H1 (cell line): ENCODE results near the gene MMP7. TPM values are rescaled to one million over a fixed set of nuclear protein-coding genes. Genes with fewer than 3 reads are reported as not detected.

Experiments used
- CTCF ChIA-PET: fragments of 300-600 bp; sonication (Branson Sonifier 250); formaldehyde crosslinking; loops from one replicate; lab custom pipeline; 2021; ENCODE audit not compliant: partially characterized antibody; lab: Charles Lee
- POLR2A ChIA-PET: fragments of 300-600 bp; sonication (Branson Sonifier 250); formaldehyde crosslinking; loops from one replicate; lab custom pipeline; 2021; ENCODE audit warnings: inconsistent platforms; ENCODE audit not compliant: partially characterized antibody; lab: Charles Lee
- DNase-seq, 2 experiments: peaks; one replicate each; pipeline versions ENCODE4 v3.0.0 to v3.0.0-alpha.2; 2010 to 2022; ENCODE audit warnings: low spot score in 2 of 2, low read depth in 1 of 2, mixed read lengths in 1 of 2
- FAIRE-seq: peaks from 2 replicates; lab custom pipeline; 2011; peaks lifted over from hg19 to GRCh38; lab: Jason Lieb, UNC
- H2AFZ ChIP-seq: 2 replicates; pipeline ENCODE4 v1.8.1; 2012; ENCODE audit warnings: low read length, inconsistent platforms
- H2AK5ac ChIP-seq: 2 replicates; pipeline ENCODE4 v1.6.1; 2013; ENCODE audit warnings: low read depth, low read length
- H2BK120ac ChIP-seq: replicated peaks from 2 replicates; pipeline ENCODE3; 2013; ENCODE audit warnings: low read depth, low read length, inconsistent platforms
- H2BK12ac ChIP-seq: 2 replicates; pipeline ENCODE4 v1.6.1; 2013; ENCODE audit warnings: low read depth, low read length
- H2BK15ac ChIP-seq: 2 replicates; pipeline ENCODE4 v1.6.1; 2013; ENCODE audit warnings: low read length
- H2BK20ac ChIP-seq: 2 replicates; pipeline ENCODE4 v1.6.1; 2013; ENCODE audit warnings: low read length
- H2BK5ac ChIP-seq: 2 replicates; pipeline ENCODE4 v1.6.1; 2013; ENCODE audit warnings: low read depth, low read length
- H3K14ac ChIP-seq: 2 replicates; pipeline ENCODE4 v1.6.1; 2013; ENCODE audit warnings: inconsistent platforms; ENCODE audit not compliant: insufficient read length
- H3K18ac ChIP-seq: 2 replicates; pipeline ENCODE4 v1.6.1; 2013; ENCODE audit warnings: low read length; ENCODE audit errors: extremely low read depth
- H3K23ac ChIP-seq: 2 replicates; pipeline ENCODE4 v1.6.1; 2013; ENCODE audit warnings: inconsistent platforms; ENCODE audit not compliant: insufficient read length
- H3K23me2 ChIP-seq: 2 replicates; pipeline ENCODE4 v1.6.1; 2013; ENCODE audit warnings: low read depth, low read length
- H3K27ac ChIP-seq: 2 replicates; pipeline ENCODE4 v1.6.1; 2011; ENCODE audit warnings: low read depth, low read length, inconsistent platforms
- H3K27me3 ChIP-seq, 4 experiments: replicated peaks in 1 of 4; 1 replicate in 1 of 4; 2 replicates in 3 of 4; pipeline versions ENCODE4 v1.6.1 to v1.8.1; 2011 to 2013; ENCODE audit warnings: low read length in 3 of 4, mild to moderate bottlenecking in 3 of 4, inconsistent platforms in 2 of 4, mixed read lengths in 2 of 4, moderate library complexity in 1 of 4; ENCODE audit not compliant: control insufficient read depth in 3 of 4, insufficient read depth in 3 of 4; ENCODE audit errors: extremely low read depth in 1 of 4
- H3K36me3 ChIP-seq, 4 experiments: 2 replicates each; pipeline versions ENCODE4 v1.6.1 to v1.8.1; 2011 to 2013; ENCODE audit warnings: mild to moderate bottlenecking in 4 of 4, low read length in 3 of 4, moderate library complexity in 2 of 4, control low read depth in 1 of 4, inconsistent platforms in 1 of 4; ENCODE audit not compliant: insufficient read depth in 4 of 4, control insufficient read depth in 2 of 4
- H3K4ac ChIP-seq: replicated peaks from 2 replicates; pipeline ENCODE3; 2013; ENCODE audit warnings: low read length, low read depth, mixed read lengths, inconsistent platforms; ENCODE audit not compliant: insufficient read length
- H3K4me1 ChIP-seq, 4 experiments: replicated peaks in 1 of 4; 1 replicate in 1 of 4; 2 replicates in 3 of 4; pipeline versions ENCODE4 v1.6.1 to v1.8.1; 2011 to 2013; ENCODE audit warnings: low read length in 3 of 4, inconsistent platforms in 2 of 4, mixed read lengths in 1 of 4; ENCODE audit not compliant: insufficient read depth in 4 of 4, control insufficient read depth in 3 of 4
- H3K4me2 ChIP-seq, 2 experiments: 2 replicates each; pipeline versions ENCODE4 v1.6.1 to v1.8.1; 2011 to 2013; ENCODE audit warnings: low read depth in 2 of 2, low read length in 2 of 2, control low read depth in 1 of 2, inconsistent platforms in 1 of 2, mild to moderate bottlenecking in 1 of 2; ENCODE audit not compliant: insufficient read depth in 1 of 2
- H3K4me3 ChIP-seq, 4 experiments: fragments of 200-600, 300-600 bp in 1 of 4; sonication (generic), shearing (Covaris generic), sonication (Bioruptor Twin) in 1 of 4; 2 replicates each; pipeline versions ENCODE4 v1.5.1 to v1.8.1; 2011 to 2016; ENCODE audit warnings: low read length in 4 of 4, low read depth in 3 of 4, control low read depth in 2 of 4, inconsistent platforms in 2 of 4, mild to moderate bottlenecking in 2 of 4, mixed read lengths in 1 of 4, moderate library complexity in 1 of 4; ENCODE audit not compliant: insufficient read depth in 2 of 4; ENCODE audit errors: extremely low read depth in 1 of 4
- H3K56ac ChIP-seq: replicated peaks from 2 replicates; pipeline ENCODE3; 2013; ENCODE audit warnings: low read depth, mild to moderate bottlenecking, mixed read lengths, low read length, inconsistent platforms; ENCODE audit not compliant: insufficient read length
- H3K79me1 ChIP-seq: 2 replicates; pipeline ENCODE4 v1.6.1; 2013; ENCODE audit warnings: low read depth, low read length, control low read depth
- H3K79me2 ChIP-seq, 2 experiments: 2 replicates each; pipeline versions ENCODE4 v1.6.1 to v1.8.1; 2012 to 2013; ENCODE audit warnings: low read length in 2 of 2, mild to moderate bottlenecking in 2 of 2, inconsistent platforms in 1 of 2; ENCODE audit not compliant: insufficient read depth in 2 of 2, control insufficient read depth in 1 of 2
- H3K9ac ChIP-seq, 4 experiments: replicated peaks in 1 of 4; 1 replicate in 1 of 4; 2 replicates in 3 of 4; pipeline versions ENCODE4 v1.6.1 to v1.8.1; 2011 to 2013; ENCODE audit warnings: low read depth in 3 of 4, low read length in 3 of 4, control low read depth in 2 of 4, mild to moderate bottlenecking in 2 of 4, moderate library complexity in 2 of 4, inconsistent platforms in 1 of 4; ENCODE audit errors: extremely low read depth in 1 of 4
- H3K9me3 ChIP-seq, 2 experiments: 2 replicates each; pipeline versions ENCODE4 v1.6.1 to v1.8.1; 2012 to 2013; ENCODE audit warnings: mild to moderate bottlenecking in 2 of 2, moderate library complexity in 2 of 2, control low read depth in 1 of 2, inconsistent platforms in 1 of 2, low read depth in 1 of 2, low read length in 1 of 2, mixed read lengths in 1 of 2; ENCODE audit not compliant: insufficient read depth in 2 of 2
- H4K20me1 ChIP-seq, 2 experiments: replicated peaks in 1 of 2; 2 replicates each; pipeline versions ENCODE3 to v1.8.1; 2011 to 2013; ENCODE audit warnings: inconsistent platforms in 2 of 2, low read length in 2 of 2, mild to moderate bottlenecking in 1 of 2; ENCODE audit not compliant: insufficient read depth in 2 of 2, control insufficient read depth in 1 of 2
- H4K5ac ChIP-seq: 2 replicates; pipeline ENCODE4 v1.6.1; 2013; ENCODE audit warnings: low read length, low read depth, mixed read lengths, inconsistent platforms; ENCODE audit not compliant: insufficient read length
- H4K8ac ChIP-seq: 2 replicates; pipeline ENCODE4 v1.8.0; 2013; ENCODE audit warnings: mild to moderate bottlenecking, moderate library complexity, low read length, inconsistent platforms; ENCODE audit not compliant: insufficient read depth; ENCODE audit errors: extremely low read depth
- H4K91ac ChIP-seq: replicated peaks from 2 replicates; pipeline ENCODE3; 2013; ENCODE audit warnings: low read length, mixed read lengths, inconsistent platforms; ENCODE audit not compliant: insufficient read length
- GABPA ChIP-seq: IDR thresholded peaks from 2 replicates; pipeline ENCODE4 v1.6.1; 2011; ENCODE audit warnings: mild to moderate bottlenecking, low read length, moderate library complexity, borderline replicate concordance; ENCODE audit not compliant: insufficient read depth
- NRF1 ChIP-seq: IDR thresholded peaks from 2 replicates; pipeline ENCODE4 v1.6.1; 2011; ENCODE audit warnings: mild to moderate bottlenecking, low read depth, low read length, improper control_type of control experiment
- RNF2 ChIP-seq: fragments of 200-900, 300-1000 bp; sonication (generic); IDR thresholded peaks from 2 replicates; pipeline ENCODE4 v1.7.1; 2016; ENCODE audit warnings: borderline replicate concordance, low read depth, mild to moderate bottlenecking, antibody characterized with exemption, low read length; ENCODE audit not compliant: poor library complexity, severe bottlenecking; ENCODE audit errors: missing control alignments
- ZNF274 ChIP-seq: IDR thresholded peaks from 2 replicates; pipeline ENCODE4 v1.7.0; 2012; ENCODE audit warnings: low read length, borderline replicate concordance; ENCODE audit errors: extremely low read depth
- WGBS, 2 experiments: shearing (Covaris generic) in 1 of 2; methylation state at CpG; one replicate each; pipeline versions ENCODE4 v1.1.6 to v1.1.7; 2013 to 2015; ENCODE audit warnings: low lambda C conversion rate in 2 of 2, mixed read lengths in 2 of 2, inconsistent platforms in 1 of 2, low coverage in 1 of 2, missing lambda C conversion rate in 1 of 2; ENCODE audit not compliant: insufficient replicate concordance in 2 of 2, insufficient coverage in 1 of 2, insufficient read length in 1 of 2; ENCODE audit errors: extremely low coverage in 1 of 2, missing lambda C conversion rate in 1 of 2; 5-methylcytosine and 5-hydroxymethylcytosine counted together
- polyA plus RNA-seq, 7 experiments: library from polyadenylated mRNA; depleted of rRNA in 3 of 7; stranded (reverse) in 5 of 7; unstranded in 2 of 7; fragments of >200 nt in 5 of 7; fragments of 200-250 nt in 2 of 7; gene quantifications; 1 replicate in 5 of 7; 2 replicates in 1 of 7; 4 replicates in 1 of 7; pipeline versions ENCODE4 v1.2.1 to v1.2.3, GENCODE V29; 2011 to 2013; ENCODE audit warnings: missing spikeins in 2 of 7, mixed read lengths in 2 of 7
- total RNA-seq: library from RNA; stranded (reverse); fragmentation: NEBNext Ultra II Directional; extraction: Animal tissue kit (Norgen Biotek cat#: 25700); gene quantifications from 2 replicates; pipeline ENCODE4 v1.2.1, GENCODE V29; 2021

MMP7 gene
- total and polyA plus RNA-seq, 2 of the 8 experiments (the other 6 are each of a cell fraction or from before 2014, with no cell fraction given): not detected

DNA sequence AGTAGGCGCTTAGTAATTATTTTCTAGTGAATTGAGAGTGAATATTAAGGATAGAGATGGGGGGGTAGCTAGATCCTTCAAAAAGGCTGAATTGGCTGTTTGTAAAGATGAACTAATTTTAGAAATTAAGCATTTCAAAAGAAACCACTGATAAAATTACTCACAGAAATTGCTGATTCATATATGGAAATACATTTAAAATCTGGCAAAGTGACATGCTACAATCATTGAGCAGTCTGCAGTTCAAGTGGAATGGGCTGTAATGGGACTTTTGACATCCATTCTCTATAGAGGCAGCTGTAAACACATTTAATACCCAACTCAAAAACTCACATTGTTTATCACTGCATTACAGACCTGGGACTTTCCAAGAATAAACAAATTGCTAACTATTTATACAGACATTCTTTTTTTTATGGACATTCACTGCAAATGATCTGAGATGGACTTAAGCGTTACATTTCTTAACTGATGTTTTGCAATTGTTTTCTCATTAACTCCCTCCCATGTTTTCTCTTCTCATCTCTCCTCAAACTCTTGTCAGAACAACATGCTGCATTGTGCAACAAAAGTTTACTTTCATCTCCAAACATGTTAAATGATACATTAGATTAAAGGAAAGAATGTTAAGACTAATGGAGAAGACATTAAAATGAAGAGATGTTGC, 42.1 kb upstream of the MMP7 start:
- Histone ChIP-seq H3K4me3 (no peak overlapping the region), H4K8ac (no peak overlapping the region), H2BK20ac (no peak overlapping the region), H3K56ac (no peak overlapping the region), H3K4me1 (no peaks in the 10 kb centered on the region), H3K23me2 (no peaks in the 10 kb centered on the region), H4K91ac (no peak overlapping the region), H3K4me2 (no peak overlapping the region), H2AFZ (no peak overlapping the region), H2BK120ac (no peak overlapping the region), H3K18ac (no peak overlapping the region), H2BK5ac (no peak overlapping the region), H2AK5ac (no peak overlapping the region), H2BK15ac (no peak overlapping the region), H3K27me3 (no peaks in the 10 kb centered on the region), H3K4ac (no peak overlapping the region), H3K9me3 (peaks cover 6 to 11% of the 10 kb centered on the region in 2 experiments; a peak in 3 of 4 replicates), H3K27ac (no peak overlapping the region), H3K9ac (no peak overlapping the region), H3K79me1 (no peaks in the 10 kb centered on the region), H4K20me1 (no peaks in the 10 kb centered on the region), H3K79me2 (no peaks in the 10 kb centered on the region), H3K14ac (no peak overlapping the region), H2BK12ac (no peak overlapping the region), H3K23ac (no peak overlapping the region), H4K5ac (no peak overlapping the region), H3K36me3 (no peaks in the 10 kb centered on the region)
- POLR2A ChIA-PET: no interaction called here
- CTCF ChIA-PET: interaction anchor here (0.6 to 1.6 kb wide), 4 partner anchors 33 to 330 kb away, joined by 3 read pairs; no protein-coding TSS in a partner anchor
- DNase-seq (no peak), FAIRE-seq (no peak)
- WGBS, 2 experiments: 96% methylated on average over 2 of the region's 2 CpGs; no CpG with 5 or more reads in 1 of the 2 experiments
- no peak for TF ChIP-seq NRF1
- no peak for TF ChIP-seq GABPA
- TF ChIP-seq ZNF274: no peak
- TF ChIP-seq RNF2: no peak
